GM23248 (cell line): ENCODE results near the gene PARP3.

Source experiments
- EZH2 ChIP-seq: fragments of 200-600 bp; sonication (generic); IDR thresholded peaks from 2 replicates; pipeline ENCODE4 v1.6.1; 2018; ENCODE audit warnings: antibody characterized with exemption, mild to moderate bottlenecking; ENCODE audit not compliant: insufficient read depth, poor library complexity, severe bottlenecking
- EZH2phosphoT487 ChIP-seq: fragments of 200-600 bp; sonication (generic); IDR thresholded peaks from 2 replicates; pipeline ENCODE4 v1.6.1; 2018; ENCODE audit warnings: antibody characterized with exemption, moderate library complexity, mild to moderate bottlenecking, low read depth; ENCODE audit not compliant: insufficient read depth

DNA sequence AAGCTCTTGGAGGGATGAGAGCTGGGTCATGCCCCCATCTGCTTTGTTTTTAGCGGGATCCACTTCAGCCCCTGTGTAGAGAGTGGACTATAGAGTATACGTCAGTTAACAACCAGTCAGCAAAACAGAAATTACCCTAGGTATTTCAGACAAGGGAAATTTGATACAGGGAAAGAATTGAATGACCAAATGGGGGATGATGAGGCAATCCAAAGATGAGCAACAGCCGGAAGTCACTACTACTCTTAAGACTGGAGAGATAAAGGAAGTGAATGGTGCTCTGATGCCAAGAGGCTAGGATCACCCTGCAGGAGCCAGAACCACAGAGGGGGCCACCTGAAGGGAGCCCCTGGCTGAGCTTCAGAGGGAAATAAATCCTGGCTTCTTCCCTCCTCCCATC, 11.3 kb downstream of the PARP3 start:
- TF ChIP-seq EZH2 = no peak
- TF ChIP-seq EZH2phosphoT487 = no peak
